Breast epithelium (tissue), 4 donors: ENCODE data around the gene EIF1AY. TPM values are rescaled to one million over a fixed set of nuclear protein-coding genes. Genes with fewer than 3 reads are reported as not detected.

Experiments
- DNase-seq, 2 donors: peaks; one replicate each; pipeline ENCODE4 v3.0.0-alpha.2; 2019; ENCODE audit warnings: low spot score in 2 of 2
- H3K27ac ChIP-seq, 2 donors: fragments of 200-600 bp; sonication (generic) in 1 of 2; one replicate each; pipeline ENCODE4 v1.5.1; 2016 to 2019; ENCODE audit warnings: mild to moderate bottlenecking in 1 of 2
- H3K27me3 ChIP-seq, 2 donors: fragments of 200-600 bp; sonication (generic) in 1 of 2; one replicate each; pipeline versions ENCODE4 v1.5.1 to v1.6.0; 2017 to 2019; ENCODE audit warnings: control low read depth in 1 of 2, mild to moderate bottlenecking in 1 of 2
- H3K36me3 ChIP-seq: fragments of 200-600 bp; one replicate; pipeline ENCODE4 v1.5.1; 2019
- H3K4me1 ChIP-seq, 2 donors: fragments of 200-600 bp; sonication (generic); one replicate each; pipeline ENCODE4 v1.5.1; 2016 to 2019; ENCODE audit warnings: control low read depth in 1 of 2
- H3K4me3 ChIP-seq, 3 donors: fragments of 200-600 bp; sonication (generic); 1 replicate in 2 of 3; 2 replicates in 1 of 3; pipeline ENCODE4 v1.5.1; 2016 to 2019; ENCODE audit warnings: mild to moderate bottlenecking in 3 of 3, moderate library complexity in 2 of 3
- H3K9me3 ChIP-seq, 2 donors: fragments of 200-600 bp; sonication (generic) in 1 of 2; one replicate each; pipeline ENCODE4 v1.5.1; 2016 to 2019; ENCODE audit warnings: control low read depth in 1 of 2
- POLR2A ChIP-seq: fragments of 450-650 bp; IDR thresholded peaks from one replicate; pipeline ENCODE4 v1.6.1; 2016; ENCODE audit warnings: antibody characterized with exemption, mild to moderate bottlenecking, moderate library complexity
- POLR2AphosphoS5 ChIP-seq, 3 donors: sonication (generic); formaldehyde crosslinking; IDR thresholded peaks; one replicate each; pipeline ENCODE4 v1.6.1; 2017; ENCODE audit warnings: antibody characterized with exemption in 3 of 3
- intact Hi-C: fragments of 100-400 bp; cut with DNase I; formaldehyde crosslinking; loops from one replicate; pipeline ENCODE4 v1.15.1; 2023; ENCODE audit warnings: low total_unique reads
- total RNA-seq, 3 donors: library from RNA; depleted of rRNA; stranded (reverse); fragments of >200 nt; gene quantifications; one replicate each; pipeline ENCODE4 v1.1.0, GENCODE V29; 2016
- TF ChIP-seq, protein P1 (sequence below), 3 donors: fragments of 450-650 bp; IDR thresholded peaks; one replicate each; pipeline ENCODE4 v1.5.1; 2016 to 2017; ENCODE audit warnings: antibody characterized with exemption in 3 of 3, mild to moderate bottlenecking in 3 of 3, moderate library complexity in 3 of 3

EIF1AY gene
- total RNA-seq, 3 donors from 2014 or later: 20.3 TPM; not detected in 2

DNA sequence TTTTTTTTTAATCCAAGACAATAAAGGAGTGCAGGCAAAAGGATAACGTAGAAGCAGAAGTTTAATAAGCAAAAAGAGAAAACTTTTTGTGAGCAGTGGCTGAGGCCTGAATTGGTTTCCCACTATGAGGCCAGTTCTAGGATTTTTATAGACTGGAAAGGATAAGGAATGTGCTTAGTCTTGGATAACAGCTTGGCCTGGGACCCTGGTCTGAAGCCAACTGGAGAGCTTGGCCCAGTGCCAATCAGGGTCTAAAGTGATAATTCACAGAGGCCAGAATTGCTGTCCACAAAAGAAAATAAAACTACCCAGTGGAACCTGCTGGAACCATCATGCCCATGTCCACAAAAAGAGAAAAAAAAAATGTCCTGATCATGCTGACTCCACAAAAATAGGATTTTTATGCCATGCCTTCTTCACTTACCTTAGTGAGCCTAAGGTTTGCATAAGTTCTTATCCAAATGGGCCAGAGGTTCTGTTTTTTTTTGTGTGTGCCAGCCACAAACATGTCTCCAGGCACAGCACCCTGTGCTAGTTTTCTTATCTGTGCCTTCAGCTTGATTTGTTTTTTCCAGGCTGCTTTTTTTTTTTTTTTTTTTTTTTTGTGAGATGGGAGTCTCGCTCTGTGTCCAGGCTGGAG is 15.6 kb upstream of the EIF1AY start:
- H3K27ac ChIP-seq: no peak overlapping the region
- no peak for TF ChIP-seq POLR2A
- TF ChIP-seq, protein P1, sequence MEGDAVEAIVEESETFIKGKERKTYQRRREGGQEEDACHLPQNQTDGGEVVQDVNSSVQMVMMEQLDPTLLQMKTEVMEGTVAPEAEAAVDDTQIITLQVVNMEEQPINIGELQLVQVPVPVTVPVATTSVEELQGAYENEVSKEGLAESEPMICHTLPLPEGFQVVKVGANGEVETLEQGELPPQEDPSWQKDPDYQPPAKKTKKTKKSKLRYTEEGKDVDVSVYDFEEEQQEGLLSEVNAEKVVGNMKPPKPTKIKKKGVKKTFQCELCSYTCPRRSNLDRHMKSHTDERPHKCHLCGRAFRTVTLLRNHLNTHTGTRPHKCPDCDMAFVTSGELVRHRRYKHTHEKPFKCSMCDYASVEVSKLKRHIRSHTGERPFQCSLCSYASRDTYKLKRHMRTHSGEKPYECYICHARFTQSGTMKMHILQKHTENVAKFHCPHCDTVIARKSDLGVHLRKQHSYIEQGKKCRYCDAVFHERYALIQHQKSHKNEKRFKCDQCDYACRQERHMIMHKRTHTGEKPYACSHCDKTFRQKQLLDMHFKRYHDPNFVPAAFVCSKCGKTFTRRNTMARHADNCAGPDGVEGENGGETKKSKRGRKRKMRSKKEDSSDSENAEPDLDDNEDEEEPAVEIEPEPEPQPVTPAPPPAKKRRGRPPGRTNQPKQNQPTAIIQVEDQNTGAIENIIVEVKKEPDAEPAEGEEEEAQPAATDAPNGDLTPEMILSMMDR (IDR thresholded peaks at IDR 0.05): no peak
- TF ChIP-seq POLR2AphosphoS5 (IDR thresholded peaks at IDR 0.05): no peak
- no peak for DNase-seq
- H3K4me3 ChIP-seq: no peak overlapping the region
- H3K4me1 ChIP-seq: no peaks in the 10 kb centered on the region
- intact Hi-C loops: no loop called here
- no peaks in the 10 kb centered on the region for H3K9me3 ChIP-seq
- no peaks in the 10 kb centered on the region for H3K36me3 ChIP-seq
- no peaks in the 10 kb centered on the region for H3K27me3 ChIP-seq

DNA sequence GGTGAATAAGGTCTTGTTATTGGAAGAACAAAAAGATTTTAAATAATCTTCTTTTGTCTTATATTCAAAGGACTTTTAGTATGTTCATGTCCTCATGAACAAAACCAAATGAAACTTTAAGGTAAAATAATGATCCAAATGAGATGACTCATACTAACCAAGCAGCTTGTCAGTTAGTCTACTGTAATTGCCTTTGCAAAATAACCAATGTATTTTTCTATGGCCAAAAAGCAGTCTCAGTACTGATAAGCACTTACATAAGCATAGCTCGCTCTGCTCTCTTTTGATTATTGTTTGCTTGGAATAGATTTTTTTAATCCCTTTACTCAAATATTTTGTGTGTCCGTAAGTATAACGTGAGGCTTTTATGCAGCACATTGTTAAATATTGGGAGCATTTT is 4.3 kb upstream of the EIF1AY start:
- Histone ChIP-seq H3K27ac (no peak overlapping the region), H3K9me3 (no peaks in the 10 kb centered on the region), H3K4me3 (no peak overlapping the region), H3K27me3 (no peaks in the 10 kb centered on the region), H3K4me1 (no peaks in the 10 kb centered on the region), H3K36me3 (no peaks in the 10 kb centered on the region)
- no peak for DNase-seq
- intact Hi-C loops: no loop called here
- no peak for TF ChIP-seq POLR2AphosphoS5 (IDR thresholded peaks at IDR 0.05)
- TF ChIP-seq POLR2A: no peak
- TF ChIP-seq, protein P1 (IDR thresholded peaks at IDR 0.05): no peak

DNA sequence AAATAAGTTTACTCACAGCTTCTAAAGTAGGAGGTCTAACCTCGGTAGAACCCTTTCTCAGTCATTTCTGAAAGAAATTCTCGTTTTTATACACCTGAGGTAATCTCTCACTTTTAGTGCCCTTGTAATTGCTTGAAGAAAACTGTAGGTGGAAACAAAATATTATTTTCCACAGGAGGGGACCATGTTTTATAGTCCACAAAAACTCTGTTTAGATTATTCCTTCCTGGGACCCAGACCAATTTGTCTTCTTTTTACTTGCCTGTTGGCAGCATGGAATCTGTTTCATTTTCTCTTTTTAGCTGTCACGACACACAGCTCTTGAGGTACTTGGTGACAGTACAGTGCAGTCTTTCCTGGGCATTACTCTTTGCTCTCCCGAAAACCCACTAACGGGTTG is 930 bp downstream of the EIF1AY start:
- TF ChIP-seq, protein P1 (IDR thresholded peaks at IDR 0.05): no peak
- TF ChIP-seq POLR2A (no peak), POLR2AphosphoS5 (IDR thresholded peaks at IDR 0.05) (no peak)
- H3K9me3 ChIP-seq: no peaks in the 10 kb centered on the region
- no peak overlapping the region for H3K27ac ChIP-seq
- no peaks in the 10 kb centered on the region for H3K4me1 ChIP-seq
- peak overlapping the region in 1 of 3 donors; percentile 65 for H3K4me3 ChIP-seq
- intact Hi-C loops: no loop called here
- no peaks in the 10 kb centered on the region for H3K36me3 ChIP-seq
- DNase-seq: no peak
- H3K27me3 ChIP-seq: no peaks in the 10 kb centered on the region

DNA sequence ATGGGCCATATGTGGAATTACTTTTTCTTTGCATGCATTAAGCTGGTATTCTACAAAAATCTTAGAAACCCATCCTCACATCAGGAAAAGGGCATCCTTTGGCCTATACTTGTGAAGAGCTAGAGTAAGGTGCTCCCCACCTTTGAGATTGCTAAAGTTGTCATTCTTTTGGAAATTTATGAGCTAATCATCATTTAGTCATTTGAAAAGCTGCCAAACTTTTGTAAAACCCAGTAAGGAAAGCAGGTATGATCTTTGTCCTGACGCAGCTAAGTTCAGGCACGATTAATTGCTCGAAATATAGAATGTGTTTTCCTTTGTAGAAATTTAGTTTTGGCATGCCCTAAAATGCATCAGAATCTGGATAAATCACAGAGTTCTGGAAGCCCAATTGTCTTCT is 2.6 kb downstream of the EIF1AY start:
- no peaks in the 10 kb centered on the region for H3K27me3 ChIP-seq
- no peaks in the 10 kb centered on the region for H3K9me3 ChIP-seq
- H3K4me1 ChIP-seq: no peaks in the 10 kb centered on the region
- H3K27ac ChIP-seq: no peak overlapping the region
- H3K36me3 ChIP-seq: no peaks in the 10 kb centered on the region
- no peak for DNase-seq
- TF ChIP-seq, protein P1 (IDR thresholded peaks at IDR 0.05): no peak
- TF ChIP-seq POLR2A (no peak), POLR2AphosphoS5 (IDR thresholded peaks at IDR 0.05) (no peak)
- intact Hi-C loops: no loop called here
- H3K4me3 ChIP-seq: no peak overlapping the region

DNA sequence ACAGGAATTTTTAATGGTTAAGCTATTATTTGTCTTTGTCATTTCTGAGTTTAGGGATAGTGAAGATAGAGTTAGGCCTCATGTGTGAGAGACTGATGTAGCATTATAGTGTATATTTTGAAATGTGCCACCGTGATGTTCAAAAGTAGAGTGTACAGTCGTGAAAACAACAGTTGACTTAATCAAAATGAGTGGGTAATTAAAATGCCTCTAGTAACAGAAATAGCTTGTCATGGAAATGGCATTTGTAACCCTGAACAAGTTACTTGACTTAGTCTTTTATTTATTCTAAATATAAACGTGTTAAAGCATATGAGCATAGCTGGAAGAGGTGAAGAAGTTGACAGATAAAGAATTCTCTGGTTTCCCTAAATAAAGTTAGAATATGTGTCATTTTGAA is 6.1 kb downstream of the EIF1AY start:
- no peaks in the 10 kb centered on the region for H3K36me3 ChIP-seq
- H3K4me3 ChIP-seq: no peak overlapping the region
- H3K9me3 ChIP-seq: no peaks in the 10 kb centered on the region
- TF ChIP-seq POLR2A: no peak
- TF ChIP-seq, protein P1 (IDR thresholded peaks at IDR 0.05): no peak
- no peak for TF ChIP-seq POLR2AphosphoS5 (IDR thresholded peaks at IDR 0.05)
- H3K4me1 ChIP-seq: no peaks in the 10 kb centered on the region
- no peak for DNase-seq
- no peaks in the 10 kb centered on the region for H3K27me3 ChIP-seq
- H3K27ac ChIP-seq: no peak overlapping the region
- intact Hi-C loops: no loop called here
